RWPE1 (cell line): Measurements from ENCODE around the gene SPINK4.

ENCODE experiments used
- CTCF ChIA-PET: fragments of 350-600 bp; sonication (Branson Sonifier 250); formaldehyde crosslinking; extraction: SDS; loops from one replicate; lab custom pipeline; 2021; lab: Yijun Ruan, JAX
- POLR2A ChIA-PET: fragments of 400-600 bp; formaldehyde crosslinking; extraction: SDS; loops from one replicate; lab custom pipeline; 2020; ENCODE audit warnings: antibody characterized with exemption; ENCODE audit not compliant: low non-redundant PET; lab: Yijun Ruan, JAX
- DNase-seq: peaks from one replicate; pipeline ENCODE4 v3.0.0; 2012; ENCODE audit warnings: low spot score
- H3K27ac ChIP-seq: fragments of 450-650 bp; 2 replicates; pipeline ENCODE4 v1.5.1; 2017
- CTCF ChIP-seq: fragments of 450-650 bp; conservative IDR thresholded peaks from 2 replicates; pipeline ENCODE4 v1.5.1; 2017; ENCODE audit warnings: low read depth, mild to moderate bottlenecking

The SPINK4 gene

GRCh38 chr9:33239921-33240320 lies at the start of gene SPINK4:
TSS of gene SPINK4 (plus strand) at chr9:33240167. CDS start at chr9:33240209, 42 bp downstream.
- no peak for TF ChIP-seq CTCF
- no peak for DNase-seq
- CTCF ChIA-PET, result no interaction called here
- POLR2A ChIA-PET, result no interaction called here
- peak within 1 kb of the TSS; percentile 18 for H3K27ac ChIP-seq

- no peak for TF ChIP-seq CTCF
- CTCF ChIA-PET, result interaction anchor here (0.7 kb wide), 1 partner anchor 34 kb away, joined by 3 read pairs; no protein-coding TSS in a partner anchor
- no peak overlapping the region for H3K27ac ChIP-seq
- POLR2A ChIA-PET, result interaction anchor here (0.6 to 0.7 kb wide), 2 partner anchors 8 to 222 kb away, joined by 3 to 7 read pairs; no protein-coding TSS in a partner anchor
- no peak for DNase-seq
These were observed 47.3 kb upstream of the SPINK4 start for GRCh38 chr9:33192493-33193255.

DNA sequence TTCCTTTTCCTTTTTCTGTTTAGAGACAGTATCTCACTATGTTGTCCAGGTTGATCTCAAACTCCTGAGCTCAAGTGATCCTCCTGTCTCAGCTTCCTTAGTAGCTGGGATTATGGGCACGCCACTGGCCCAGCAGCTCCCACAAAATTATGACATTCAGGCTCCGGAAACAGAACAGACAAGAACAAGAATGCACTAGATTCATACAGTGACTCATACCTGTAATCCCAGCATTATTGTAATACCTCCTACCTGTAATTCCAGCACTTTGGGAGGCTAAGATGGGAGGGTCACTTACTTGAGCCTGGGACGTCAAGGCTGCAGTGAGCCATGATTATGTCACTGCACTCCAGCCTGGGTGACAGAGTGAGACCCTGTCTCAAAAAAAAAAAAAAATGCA lies 46.1 kb upstream of the SPINK4 start:
- CTCF ChIA-PET, result no interaction called here
- POLR2A ChIA-PET, result no interaction called here

DNA sequence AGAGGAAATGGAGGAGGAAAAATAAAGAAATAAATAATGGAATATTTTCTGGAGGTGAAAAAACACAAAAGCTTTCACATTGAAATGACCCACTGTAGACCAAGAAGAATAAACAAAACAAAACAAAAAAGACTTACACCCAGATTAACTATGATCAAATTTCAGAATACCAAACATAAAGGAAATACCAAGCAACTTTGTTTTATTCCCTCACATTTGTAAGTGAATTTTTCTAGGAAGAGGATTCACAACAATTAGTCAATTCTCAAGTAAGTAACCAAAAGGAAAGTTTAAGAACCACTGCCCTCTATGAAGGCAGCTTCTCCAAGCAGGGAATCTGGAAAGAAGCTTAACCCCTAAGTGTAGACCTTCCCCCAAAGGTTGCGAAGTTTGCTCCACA lies 43.2 kb upstream of the SPINK4 start:
- ChIA-PET POLR2A (no interaction called here), CTCF (interaction anchor here (0.7 kb wide), 1 partner anchor 39 kb away, joined by 3 read pairs; no protein-coding TSS in a partner anchor)
- no peak for TF ChIP-seq CTCF
- no peak overlapping the region for H3K27ac ChIP-seq
- no peak for DNase-seq

More for the DNA sequence above, 46.1 kb upstream of the SPINK4 start:
- peak; percentile 55 for DNase-seq
- H3K27ac ChIP-seq, result peak overlapping the region; percentile 42; the same call in 1 of the 2 replicates
- TF ChIP-seq CTCF, result no peak

- no peak for TF ChIP-seq CTCF
- no peak for DNase-seq
- POLR2A ChIA-PET, result no interaction called here
- CTCF ChIA-PET, result interaction anchor here (0.7 kb wide), 1 partner anchor 38 kb away, joined by 3 read pairs; no protein-coding TSS in a partner anchor
- H3K27ac ChIP-seq, result no peak overlapping the region
These were observed 42.5 kb upstream of the SPINK4 start for GRCh38 chr9:33197279-33198152.

GRCh38 chr9:33198165-33198564 lies 41.8 kb upstream of the SPINK4 start:
- no peak for DNase-seq
- TF ChIP-seq CTCF, result no peak
- ChIA-PET CTCF (no interaction called here), POLR2A (no interaction called here)
- H3K27ac ChIP-seq, result no peak overlapping the region
